ENCODE data around the gene GLI3.

The GLI3 gene

GRCh38 chr7:42026622-42027197 lies 210.3 kb downstream of the GLI3 start:
- no peak overlapping the region for H3K27ac Mint-ChIP-seq
- H3K36me3 Mint-ChIP-seq (ENCODE audit: low read depth): no peaks in the 10 kb centered on the region
- H3K9me3 Mint-ChIP-seq: no peaks in the 10 kb centered on the region
- peaks cover 1% of the 10 kb centered on the region for H3K27me3 Mint-ChIP-seq
- intact Hi-C loops (cut with micrococcal nuclease): no loop called here
- H3K4me3 Mint-ChIP-seq: no peak overlapping the region
- no peaks in the 10 kb centered on the region for H3K4me1 Mint-ChIP-seq (ENCODE audit: low read depth)

- H3K27me3 Mint-ChIP-seq: peaks cover 1% of the 10 kb centered on the region
- H3K36me3 Mint-ChIP-seq (ENCODE audit: low read depth): no peaks in the 10 kb centered on the region
- no peak overlapping the region for H3K4me3 Mint-ChIP-seq
- H3K27ac Mint-ChIP-seq: no peak overlapping the region
- H3K4me1 Mint-ChIP-seq (ENCODE audit: low read depth): no peaks in the 10 kb centered on the region
- H3K9me3 Mint-ChIP-seq: no peaks in the 10 kb centered on the region
- intact Hi-C loops (cut with micrococcal nuclease): no loop called here
Measured at GRCh38 chr7:42025635-42026375, 211.2 kb downstream of the GLI3 start.

GRCh38 chr7:42024537-42024936 lies 212.5 kb downstream of the GLI3 start:
- Mint-ChIP-seq H3K9me3 (no peaks in the 10 kb centered on the region), H3K4me3 (no peak overlapping the region), H3K4me1 (ENCODE audit: low read depth) (no peaks in the 10 kb centered on the region), H3K27ac (no peak overlapping the region), H3K27me3 (peaks cover 1% of the 10 kb centered on the region), H3K36me3 (ENCODE audit: low read depth) (no peaks in the 10 kb centered on the region)
- intact Hi-C loops (cut with micrococcal nuclease): no loop called here

- H3K36me3 Mint-ChIP-seq (ENCODE audit: low read depth): no peaks in the 10 kb centered on the region
- H3K4me1 Mint-ChIP-seq (ENCODE audit: low read depth): no peaks in the 10 kb centered on the region
- H3K4me3 Mint-ChIP-seq: no peak overlapping the region
- no peaks in the 10 kb centered on the region for H3K9me3 Mint-ChIP-seq
- H3K27me3 Mint-ChIP-seq: peaks cover 1% of the 10 kb centered on the region
- intact Hi-C loops (cut with micrococcal nuclease): no loop called here
- H3K27ac Mint-ChIP-seq: no peak overlapping the region
Measured at GRCh38 chr7:42023262-42023661, 213.7 kb downstream of the GLI3 start.

GRCh38 chr7:42022791-42023190 lies 214.2 kb downstream of the GLI3 start:
- no peaks in the 10 kb centered on the region for H3K4me1 Mint-ChIP-seq (ENCODE audit: low read depth)
- H3K27ac Mint-ChIP-seq: no peak overlapping the region
- H3K27me3 Mint-ChIP-seq: peaks cover 2% of the 10 kb centered on the region
- no peaks in the 10 kb centered on the region for H3K9me3 Mint-ChIP-seq
- H3K36me3 Mint-ChIP-seq (ENCODE audit: low read depth): no peaks in the 10 kb centered on the region
- intact Hi-C loops (cut with micrococcal nuclease): no loop called here
- no peak overlapping the region for H3K4me3 Mint-ChIP-seq

GRCh38 chr7:42022056-42022455 lies 215.0 kb downstream of the GLI3 start:
- no peak overlapping the region for H3K27ac Mint-ChIP-seq
- no peaks in the 10 kb centered on the region for H3K4me1 Mint-ChIP-seq (ENCODE audit: low read depth)
- H3K4me3 Mint-ChIP-seq: no peak overlapping the region
- no peaks in the 10 kb centered on the region for H3K36me3 Mint-ChIP-seq (ENCODE audit: low read depth)
- no peaks in the 10 kb centered on the region for H3K9me3 Mint-ChIP-seq
- peaks cover 7% of the 10 kb centered on the region for H3K27me3 Mint-ChIP-seq
- intact Hi-C loops (cut with micrococcal nuclease): no loop called here

GRCh38 chr7:42021631-42022030 lies 215.4 kb downstream of the GLI3 start:
- Mint-ChIP-seq H3K4me1 (ENCODE audit: low read depth) (no peaks in the 10 kb centered on the region), H3K9me3 (no peaks in the 10 kb centered on the region), H3K27ac (no peak overlapping the region), H3K27me3 (peaks cover 7% of the 10 kb centered on the region), H3K36me3 (ENCODE audit: low read depth) (no peaks in the 10 kb centered on the region), H3K4me3 (no peak overlapping the region)
- intact Hi-C loops (cut with micrococcal nuclease): no loop called here

- Mint-ChIP-seq H3K27ac (no peak overlapping the region), H3K36me3 (ENCODE audit: low read depth) (no peaks in the 10 kb centered on the region), H3K9me3 (no peaks in the 10 kb centered on the region), H3K4me3 (no peak overlapping the region), H3K27me3 (peaks cover 6% of the 10 kb centered on the region), H3K4me1 (ENCODE audit: low read depth) (no peaks in the 10 kb centered on the region)
- intact Hi-C loops (cut with micrococcal nuclease): no loop called here
Measured at GRCh38 chr7:42020061-42020460, 216.9 kb downstream of the GLI3 start.

GRCh38 chr7:42017349-42017986 lies 219.5 kb downstream of the GLI3 start:
- no peaks in the 10 kb centered on the region for H3K4me1 Mint-ChIP-seq (ENCODE audit: low read depth)
- no peak overlapping the region for H3K4me3 Mint-ChIP-seq

GRCh38 chr7:42016517-42016916 lies 220.5 kb downstream of the GLI3 start:
- Mint-ChIP-seq H3K4me3 (no peak overlapping the region), H3K9me3 (peaks cover 10% of the 10 kb centered on the region), H3K4me1 (ENCODE audit: low read depth) (no peaks in the 10 kb centered on the region), H3K27ac (no peak overlapping the region), H3K36me3 (ENCODE audit: low read depth) (no peaks in the 10 kb centered on the region), H3K27me3 (peaks cover 8% of the 10 kb centered on the region)
- intact Hi-C loops (cut with micrococcal nuclease): no loop called here

More at GRCh38 chr7:42017349-42017986, 219.5 kb downstream of the GLI3 start:
- H3K27me3 Mint-ChIP-seq: peaks cover 6% of the 10 kb centered on the region
- intact Hi-C loops (cut with micrococcal nuclease): no loop called here
- no peaks in the 10 kb centered on the region for H3K36me3 Mint-ChIP-seq (ENCODE audit: low read depth)
- H3K27ac Mint-ChIP-seq: no peak overlapping the region
- peaks cover 10% of the 10 kb centered on the region for H3K9me3 Mint-ChIP-seq

GRCh38 chr7:42014625-42015618 lies 222.1 kb downstream of the GLI3 start:
- Mint-ChIP-seq H3K4me3 (no peak overlapping the region), H3K36me3 (ENCODE audit: low read depth) (no peaks in the 10 kb centered on the region), H3K4me1 (ENCODE audit: low read depth) (no peaks in the 10 kb centered on the region), H3K27me3 (peaks cover 8% of the 10 kb centered on the region), H3K9me3 (peaks cover 10% of the 10 kb centered on the region), H3K27ac (no peak overlapping the region)
- intact Hi-C loops (cut with micrococcal nuclease): no loop called here

- no peaks in the 10 kb centered on the region for H3K36me3 Mint-ChIP-seq (ENCODE audit: low read depth)
- no peak overlapping the region for H3K4me3 Mint-ChIP-seq
- peaks cover 10% of the 10 kb centered on the region for H3K9me3 Mint-ChIP-seq
- intact Hi-C loops (cut with micrococcal nuclease): no loop called here
- peaks cover 7% of the 10 kb centered on the region for H3K27me3 Mint-ChIP-seq
- no peak overlapping the region for H3K27ac Mint-ChIP-seq
- H3K4me1 Mint-ChIP-seq (ENCODE audit: low read depth): no peaks in the 10 kb centered on the region
Measured at GRCh38 chr7:42012786-42013360, 224.1 kb downstream of the GLI3 start.

GRCh38 chr7:42012313-42012712 lies 224.7 kb downstream of the GLI3 start:
- no peaks in the 10 kb centered on the region for H3K36me3 Mint-ChIP-seq (ENCODE audit: low read depth)
- H3K27ac Mint-ChIP-seq: no peak overlapping the region
- H3K4me1 Mint-ChIP-seq (ENCODE audit: low read depth): no peaks in the 10 kb centered on the region
- peaks cover 10% of the 10 kb centered on the region for H3K9me3 Mint-ChIP-seq
- H3K27me3 Mint-ChIP-seq: peaks cover 2% of the 10 kb centered on the region
- H3K4me3 Mint-ChIP-seq: no peak overlapping the region
- intact Hi-C loops (cut with micrococcal nuclease): no loop called here
